Epithelial cell of esophagus (primary cell): ENCODE results near the gene BCL2L15.

ENCODE experiments used
- DNase-seq: peaks from one replicate; pipeline ENCODE4 v3.0.0; 2010; ENCODE audit warnings: low read depth
- H3K4me3 ChIP-seq: 2 replicates; pipeline ENCODE4 v1.5.1; 2011; ENCODE audit warnings: mild to moderate bottlenecking, low read length, control low read depth
- TF ChIP-seq, protein P1 (sequence below): IDR thresholded peaks from 2 replicates; pipeline ENCODE4 v1.5.1; 2011; ENCODE audit warnings: low read depth, mild to moderate bottlenecking, low read length, control low read depth, inconsistent platforms; ENCODE audit not compliant: insufficient read depth; ENCODE audit errors: missing control alignments

The BCL2L15 gene

DNA sequence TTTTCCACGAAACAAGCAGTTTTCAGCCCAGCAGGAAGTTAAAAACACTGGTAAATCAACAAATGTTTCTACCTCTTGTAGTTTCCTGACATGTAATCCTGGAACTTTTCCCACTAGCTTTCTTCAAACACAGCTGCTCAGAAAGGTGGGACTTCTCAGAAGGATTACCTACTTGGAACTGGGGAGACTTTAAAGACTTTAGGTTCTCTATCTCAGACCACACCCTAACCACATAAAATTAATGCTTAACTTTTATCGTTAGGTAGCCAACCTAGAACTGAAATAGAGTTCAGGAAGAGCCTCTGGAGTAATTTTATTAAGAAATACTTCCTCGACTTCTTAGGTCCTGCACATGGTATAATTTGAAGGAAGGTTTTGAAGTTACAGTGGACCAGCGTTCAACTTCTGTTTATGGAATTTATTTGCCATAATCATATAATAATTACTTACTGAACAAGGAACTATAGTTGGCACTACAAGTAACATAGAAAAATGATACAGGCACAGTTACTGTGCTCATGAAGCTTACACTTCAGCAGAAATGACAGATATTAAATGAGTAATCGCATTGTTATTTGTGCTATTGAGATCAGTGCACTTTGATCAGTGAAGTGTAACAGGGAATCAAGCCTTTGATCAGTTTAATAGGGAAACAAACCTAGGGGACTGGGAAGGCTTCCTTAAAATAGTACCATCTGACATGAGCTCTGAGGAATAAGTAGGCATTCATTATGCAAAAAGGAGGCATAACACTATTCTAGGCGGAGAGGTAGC lies at the start of gene BCL2L15:
TSS of gene BCL2L15 (minus strand) at position 180 of the 774 bp plus-strand sequence. CDS start 206 bp downstream, outside the sequence.
- H3K4me3 ChIP-seq: no peak within 1 kb of the TSS
- TF ChIP-seq, protein P1, sequence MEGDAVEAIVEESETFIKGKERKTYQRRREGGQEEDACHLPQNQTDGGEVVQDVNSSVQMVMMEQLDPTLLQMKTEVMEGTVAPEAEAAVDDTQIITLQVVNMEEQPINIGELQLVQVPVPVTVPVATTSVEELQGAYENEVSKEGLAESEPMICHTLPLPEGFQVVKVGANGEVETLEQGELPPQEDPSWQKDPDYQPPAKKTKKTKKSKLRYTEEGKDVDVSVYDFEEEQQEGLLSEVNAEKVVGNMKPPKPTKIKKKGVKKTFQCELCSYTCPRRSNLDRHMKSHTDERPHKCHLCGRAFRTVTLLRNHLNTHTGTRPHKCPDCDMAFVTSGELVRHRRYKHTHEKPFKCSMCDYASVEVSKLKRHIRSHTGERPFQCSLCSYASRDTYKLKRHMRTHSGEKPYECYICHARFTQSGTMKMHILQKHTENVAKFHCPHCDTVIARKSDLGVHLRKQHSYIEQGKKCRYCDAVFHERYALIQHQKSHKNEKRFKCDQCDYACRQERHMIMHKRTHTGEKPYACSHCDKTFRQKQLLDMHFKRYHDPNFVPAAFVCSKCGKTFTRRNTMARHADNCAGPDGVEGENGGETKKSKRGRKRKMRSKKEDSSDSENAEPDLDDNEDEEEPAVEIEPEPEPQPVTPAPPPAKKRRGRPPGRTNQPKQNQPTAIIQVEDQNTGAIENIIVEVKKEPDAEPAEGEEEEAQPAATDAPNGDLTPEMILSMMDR: no peak
- no peak for DNase-seq

GRCh38 chr1:113937146-113937545 lies 49.8 kb upstream of the BCL2L15 start:
- no peak overlapping the region for H3K4me3 ChIP-seq
- DNase-seq: no peak
- TF ChIP-seq, protein P1: no peak

DNA sequence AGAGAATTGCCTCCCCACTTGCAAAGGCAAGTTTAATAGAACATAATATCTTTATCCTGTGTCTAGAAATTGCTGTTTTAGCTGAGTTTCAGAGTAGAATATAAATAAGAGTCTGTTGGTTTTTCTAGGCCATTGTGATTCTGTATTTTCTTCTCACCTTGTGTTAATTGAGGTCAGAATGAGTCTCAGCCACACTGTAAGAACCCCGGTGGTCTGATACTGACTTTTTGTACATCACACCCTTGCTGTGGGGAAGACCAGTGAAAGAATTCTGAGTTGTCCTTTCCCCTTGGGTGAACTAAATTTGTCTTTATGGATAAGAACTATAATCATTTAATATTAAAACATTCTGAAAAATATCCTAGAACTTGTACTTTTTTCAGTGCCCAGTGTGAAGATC lies 48.6 kb upstream of the BCL2L15 start:
- DNase-seq: no peak
- TF ChIP-seq, protein P1: no peak
- no peak overlapping the region for H3K4me3 ChIP-seq

- DNase-seq: no peak
- TF ChIP-seq, protein P1: no peak
- no peak overlapping the region for H3K4me3 ChIP-seq
Measured at GRCh38 chr1:113935176-113935575, 47.8 kb upstream of the BCL2L15 start.

- DNase-seq: no peak
- TF ChIP-seq, protein P1: no peak
- H3K4me3 ChIP-seq: no peak overlapping the region
Measured at GRCh38 chr1:113934511-113935055, 47.2 kb upstream of the BCL2L15 start.

GRCh38 chr1:113934006-113934405 lies 46.6 kb upstream of the BCL2L15 start:
- H3K4me3 ChIP-seq: no peak overlapping the region
- no peak for DNase-seq
- TF ChIP-seq, protein P1: no peak
